ENCODE data around the gene DHRSX.

GRCh38 chrX:2316534-2316933 lies 184.2 kb downstream of the DHRSX start:
- no peak for TF ChIP-seq OVOL3 (tag by site-specific recombination; IDR thresholded peaks at IDR 0.05)
- TF ChIP-seq CTCF (tag by site-specific recombination; IDR thresholded peaks at IDR 0.05) = no peak
- TF ChIP-seq ZBTB21 (tag by site-specific recombination; IDR thresholded peaks at IDR 0.05) = no peak
- TF ChIP-seq ZNF26 (tag by site-specific recombination; IDR thresholded peaks at IDR 0.05) = no peak
- no peak for TF ChIP-seq ZNF175 (tag by site-specific recombination; IDR thresholded peaks at IDR 0.05)
- TF ChIP-seq ZNF585B (tag by site-specific recombination; IDR thresholded peaks at IDR 0.05) = no peak
- no peak for TF ChIP-seq PBX3 (CRISPR knock-in tag; IDR thresholded peaks at IDR 0.05)
- no peak for TF ChIP-seq ZNF214 (tag by site-specific recombination; IDR thresholded peaks at IDR 0.05; ENCODE audit: borderline replicate concordance)
- TF ChIP-seq YY2 (tag by site-specific recombination; IDR thresholded peaks at IDR 0.05) = no peak
- no peak for TF ChIP-seq ZNF292 (tag by site-specific recombination; IDR thresholded peaks at IDR 0.05; ENCODE audit: borderline replicate concordance, low read depth)

Data from HEK293 (cell line).